SU-DHL-6 (cell line): Measurements from ENCODE around the gene UBE2R2.

Source experiments
- H2AFZ ChIP-seq: fragments of 200-600 bp; sonication (generic); 2 replicates; pipeline ENCODE4 v1.6.1; 2014; ENCODE audit warnings: low read depth, mild to moderate bottlenecking, moderate library complexity, mixed read lengths, antibody characterized with exemption, low read length; ENCODE audit not compliant: severe bottlenecking
- H3F3A ChIP-seq: fragments of 200-600 bp; shearing (Covaris generic); 2 replicates; pipeline ENCODE4 v1.6.0; 2016; ENCODE audit warnings: antibody characterized with exemption, mild to moderate bottlenecking; ENCODE audit not compliant: insufficient read depth
- H3K27ac ChIP-seq: fragments of 200-600 bp; sonication (generic); 2 replicates; pipeline ENCODE4 v1.5.1; 2016; ENCODE audit warnings: low read depth, mild to moderate bottlenecking, low read length, moderate library complexity, mixed read lengths
- H3K27me3 ChIP-seq: fragments of 200-600 bp; sonication (generic), shearing (Covaris generic); 2 replicates; pipeline ENCODE4 v1.6.0; 2014; ENCODE audit warnings: mild to moderate bottlenecking, low read length
- H3K36me3 ChIP-seq: fragments of 200-600 bp; sonication (generic); 2 replicates; pipeline ENCODE4 v1.6.1; 2014; ENCODE audit warnings: mild to moderate bottlenecking, low read length, mixed read lengths
- H3K4me2 ChIP-seq: fragments of 300-600, 200-600 bp; shearing (Covaris generic), sonication (generic); 2 replicates; pipeline ENCODE4 v1.6.0; 2014; ENCODE audit warnings: low read length, low read depth, mild to moderate bottlenecking; ENCODE audit not compliant: poor library complexity, severe bottlenecking
- H3K4me3 ChIP-seq: fragments of 200-600 bp; sonication (generic); 2 replicates; pipeline ENCODE4 v1.5.1; 2014; ENCODE audit warnings: antibody characterized with exemption, low read length, mild to moderate bottlenecking, mixed read lengths; ENCODE audit not compliant: insufficient read depth, poor library complexity, severe bottlenecking
- H3K79me2 ChIP-seq: fragments of 200-600 bp; sonication (generic); 2 replicates; pipeline ENCODE4 v1.6.1; 2014; ENCODE audit warnings: mild to moderate bottlenecking, low read length, moderate library complexity; ENCODE audit not compliant: insufficient read depth
- H3K9ac ChIP-seq: fragments of 200-600 bp; sonication (generic); 2 replicates; pipeline ENCODE4 v1.7.0; 2014; ENCODE audit warnings: mild to moderate bottlenecking, low read length
- H3K9me2 ChIP-seq: fragments of 200-600 bp; sonication (generic); replicated peaks from 2 replicates; pipeline ENCODE4 v1.6.1; 2014; ENCODE audit warnings: low read length; ENCODE audit not compliant: insufficient read depth
- H3K9me3 ChIP-seq: fragments of 200-600 bp; sonication (generic); 2 replicates; pipeline ENCODE4 v1.6.1; 2014; ENCODE audit warnings: low read length, mixed read lengths; ENCODE audit not compliant: insufficient read depth
- H4K20me1 ChIP-seq: fragments of 200-600 bp; sonication (generic); 2 replicates; pipeline ENCODE4 v1.6.1; 2014; ENCODE audit warnings: low read depth, mild to moderate bottlenecking, antibody characterized with exemption, low read length, moderate library complexity, mixed read lengths
- EZH2phosphoT487 ChIP-seq: fragments of 200-600 bp; sonication (generic), shearing (Covaris generic); conservative IDR thresholded peaks from 2 replicates; pipeline ENCODE4 v1.6.1; 2018; ENCODE audit warnings: mild to moderate bottlenecking, antibody characterized with exemption, low read length, moderate library complexity, mixed read lengths
- TF ChIP-seq, protein P1 (sequence below): fragments of 200-600 bp; sonication (generic); IDR thresholded peaks from one replicate; pipeline ENCODE4 v1.5.1; 2017; ENCODE audit warnings: antibody characterized with exemption, mild to moderate bottlenecking, low read length, moderate library complexity; ENCODE audit not compliant: insufficient read depth, poor library complexity, severe bottlenecking

UBE2R2 gene

DNA sequence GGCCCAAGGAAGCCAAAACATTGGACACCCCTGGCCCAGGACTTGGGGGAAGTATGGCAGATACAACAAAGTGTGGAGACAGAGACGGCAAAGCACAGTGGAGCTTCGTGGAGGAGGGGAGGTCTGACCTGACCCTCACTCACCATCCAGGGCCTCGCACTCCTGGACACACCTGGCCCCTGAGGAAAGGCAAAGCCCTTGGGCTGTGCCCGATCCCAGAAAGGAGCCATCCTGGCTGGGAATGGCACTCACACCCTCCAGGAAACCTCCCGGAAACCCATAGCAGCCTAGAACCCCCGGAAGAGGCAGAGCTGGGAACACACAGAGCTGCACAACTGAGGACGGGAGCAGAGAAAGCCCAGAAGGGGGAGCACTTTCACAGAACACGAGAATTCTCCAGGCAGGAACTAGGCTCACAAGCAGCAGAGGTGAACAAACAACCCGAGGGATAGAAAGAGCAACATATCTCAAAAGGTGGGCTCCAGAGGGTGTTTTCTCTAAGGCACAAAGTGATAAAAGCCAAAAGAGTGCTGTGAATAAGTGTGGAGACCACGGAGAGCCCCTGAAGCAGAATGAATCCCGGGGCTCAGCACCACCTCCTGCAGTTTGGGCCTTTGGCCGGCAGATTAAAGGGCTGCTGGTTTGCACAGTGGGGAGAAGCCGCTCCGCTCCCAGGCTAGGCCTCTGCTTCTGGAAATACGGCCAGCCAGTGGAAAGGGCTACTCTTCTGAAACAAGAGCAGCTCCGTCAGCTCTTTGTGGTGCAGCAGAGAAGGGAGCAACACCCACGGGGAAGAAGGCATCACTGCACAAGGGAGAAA lies 108.2 kb downstream of the UBE2R2 start:
- Histone ChIP-seq H3K9ac (no peak overlapping the region), H3K36me3 (peaks cover 3% of the 10 kb centered on the region), H3K4me3 (no peak overlapping the region), H3K79me2 (no peaks in the 10 kb centered on the region), H2AFZ (no peak overlapping the region), H3K27ac (peak overlapping the region; percentile 5; the same call in 1 of the 2 replicates), H4K20me1 (no peaks in the 10 kb centered on the region), H3F3A (peaks cover 64% of the 10 kb centered on the region), H3K4me2 (no peak overlapping the region), H3K9me2 (no peaks in the 10 kb centered on the region), H3K27me3 (no peaks in the 10 kb centered on the region), H3K9me3 (no peaks in the 10 kb centered on the region)
- TF ChIP-seq, protein P1, sequence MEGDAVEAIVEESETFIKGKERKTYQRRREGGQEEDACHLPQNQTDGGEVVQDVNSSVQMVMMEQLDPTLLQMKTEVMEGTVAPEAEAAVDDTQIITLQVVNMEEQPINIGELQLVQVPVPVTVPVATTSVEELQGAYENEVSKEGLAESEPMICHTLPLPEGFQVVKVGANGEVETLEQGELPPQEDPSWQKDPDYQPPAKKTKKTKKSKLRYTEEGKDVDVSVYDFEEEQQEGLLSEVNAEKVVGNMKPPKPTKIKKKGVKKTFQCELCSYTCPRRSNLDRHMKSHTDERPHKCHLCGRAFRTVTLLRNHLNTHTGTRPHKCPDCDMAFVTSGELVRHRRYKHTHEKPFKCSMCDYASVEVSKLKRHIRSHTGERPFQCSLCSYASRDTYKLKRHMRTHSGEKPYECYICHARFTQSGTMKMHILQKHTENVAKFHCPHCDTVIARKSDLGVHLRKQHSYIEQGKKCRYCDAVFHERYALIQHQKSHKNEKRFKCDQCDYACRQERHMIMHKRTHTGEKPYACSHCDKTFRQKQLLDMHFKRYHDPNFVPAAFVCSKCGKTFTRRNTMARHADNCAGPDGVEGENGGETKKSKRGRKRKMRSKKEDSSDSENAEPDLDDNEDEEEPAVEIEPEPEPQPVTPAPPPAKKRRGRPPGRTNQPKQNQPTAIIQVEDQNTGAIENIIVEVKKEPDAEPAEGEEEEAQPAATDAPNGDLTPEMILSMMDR, result peak; percentile 98
- no peak for TF ChIP-seq EZH2phosphoT487

GRCh38 chr9:33926746-33927485 lies 110.0 kb downstream of the UBE2R2 start:
- Histone ChIP-seq H3K9me3 (no peaks in the 10 kb centered on the region), H2AFZ (no peak overlapping the region), H3K79me2 (no peaks in the 10 kb centered on the region), H3F3A (peaks cover 54% of the 10 kb centered on the region), H4K20me1 (no peaks in the 10 kb centered on the region), H3K4me3 (no peak overlapping the region), H3K9me2 (no peaks in the 10 kb centered on the region), H3K9ac (no peak overlapping the region), H3K36me3 (peaks cover 2% of the 10 kb centered on the region), H3K4me2 (no peak overlapping the region), H3K27me3 (no peaks in the 10 kb centered on the region), H3K27ac (no peak overlapping the region)
- no peak for TF ChIP-seq EZH2phosphoT487
- TF ChIP-seq, protein P1, result no peak

- Histone ChIP-seq H4K20me1 (no peaks in the 10 kb centered on the region), H3K36me3 (peaks cover 2% of the 10 kb centered on the region; the same call in 1 of the 2 replicates), H3K9me3 (no peaks in the 10 kb centered on the region), H3K9ac (no peak overlapping the region), H3K27ac (no peak overlapping the region), H3F3A (peaks cover 48% of the 10 kb centered on the region), H3K4me2 (no peak overlapping the region), H2AFZ (no peak overlapping the region), H3K9me2 (no peaks in the 10 kb centered on the region), H3K27me3 (no peaks in the 10 kb centered on the region), H3K4me3 (no peak overlapping the region), H3K79me2 (no peaks in the 10 kb centered on the region)
- no peak for TF ChIP-seq EZH2phosphoT487
- TF ChIP-seq, protein P1, result no peak
Measured at GRCh38 chr9:33927694-33928093, 110.7 kb downstream of the UBE2R2 start.
